NK-92 (cell line): ENCODE data around the gene LCLAT1.
"Not testable (repeated sequence)": the region's sequence is repeated elsewhere in the genome, so short reads cannot be mapped to it uniquely, and the experiment has no call there.

Experiments
- DNase-seq: peaks from one replicate; lab custom pipeline; 2025; ENCODE audit not compliant: unreplicated experiment; lab: John Stamatoyannopoulos, UW

LCLAT1 gene

GRCh38 chr2:30583204-30583749, 136.2 kb downstream of the LCLAT1 start:
- no peak for DNase-seq

- DNase-seq: no peak
Observed at GRCh38 chr2:30584116-30584515, 137.1 kb downstream of the LCLAT1 start.

GRCh38 chr2:30588994-30589393, 141.9 kb downstream of the LCLAT1 start:
- no peak for DNase-seq

- DNase-seq: no peak
Observed at GRCh38 chr2:30590407-30590806, 143.4 kb downstream of the LCLAT1 start.

GRCh38 chr2:30591186-30591585, 144.1 kb downstream of the LCLAT1 start:
- DNase-seq: no peak

- no peak for DNase-seq
Observed at GRCh38 chr2:30601375-30601774, 154.3 kb downstream of the LCLAT1 start.

GRCh38 chr2:30605197-30605596, 158.2 kb downstream of the LCLAT1 start:
- no peak for DNase-seq

GRCh38 chr2:30608643-30609042, 161.6 kb downstream of the LCLAT1 start:
- DNase-seq: no peak

GRCh38 chr2:30611583-30611982, 164.5 kb downstream of the LCLAT1 start:
- no peak for DNase-seq

- DNase-seq: no peak
Observed at GRCh38 chr2:30612371-30612770, 165.3 kb downstream of the LCLAT1 start.

- no peak for DNase-seq
Observed at GRCh38 chr2:30613001-30613400, 166.0 kb downstream of the LCLAT1 start.

- not testable (repeated sequence) for DNase-seq
Observed at GRCh38 chr2:30614227-30614626, 167.2 kb downstream of the LCLAT1 start.

GRCh38 chr2:30615926-30616325, 168.9 kb downstream of the LCLAT1 start:
- no peak for DNase-seq

GRCh38 chr2:30620102-30620501, 173.1 kb downstream of the LCLAT1 start:
- DNase-seq: no peak

GRCh38 chr2:30621836-30622235, 174.8 kb downstream of the LCLAT1 start:
- DNase-seq: no peak

GRCh38 chr2:30622452-30622851, 175.4 kb downstream of the LCLAT1 start:
- DNase-seq: no peak

- DNase-seq: no peak
Observed at GRCh38 chr2:30625276-30625675, 178.2 kb downstream of the LCLAT1 start.

- no peak for DNase-seq
Observed at GRCh38 chr2:30625701-30626100, 178.7 kb downstream of the LCLAT1 start.

- DNase-seq: no peak
Observed at GRCh38 chr2:30626397-30626796, 179.4 kb downstream of the LCLAT1 start.

GRCh38 chr2:30627151-30627550, 180.1 kb downstream of the LCLAT1 start:
- no peak for DNase-seq

GRCh38 chr2:30628341-30628740, 181.3 kb downstream of the LCLAT1 start:
- no peak for DNase-seq

- no peak for DNase-seq
Observed at GRCh38 chr2:30629866-30630265, 182.8 kb downstream of the LCLAT1 start.

- no peak for DNase-seq
Observed at GRCh38 chr2:30631051-30631671, 184.1 kb downstream of the LCLAT1 start.
